Germinal center (tissue), 1 donor: ENCODE measurements around the gene DNAH8.
A peak's percentile ranks its signal among the peaks of the same experiment; 100 is the strongest.

Experiments
- DNase-seq: peaks from one replicate; pipeline ENCODE4 v3.0.0; 2012; ENCODE audit warnings: mixed read lengths, low spot score

Gene DNAH8

GRCh38 chr6:39018103-39018502 is 303.0 kb downstream of the DNAH8 start:
- no peak for DNase-seq

GRCh38 chr6:39020136-39020535 is 305.0 kb downstream of the DNAH8 start:
- no peak for DNase-seq

- DNase-seq, result no peak
These were observed 305.9 kb downstream of the DNAH8 start for GRCh38 chr6:39021041-39021440.

DNA sequence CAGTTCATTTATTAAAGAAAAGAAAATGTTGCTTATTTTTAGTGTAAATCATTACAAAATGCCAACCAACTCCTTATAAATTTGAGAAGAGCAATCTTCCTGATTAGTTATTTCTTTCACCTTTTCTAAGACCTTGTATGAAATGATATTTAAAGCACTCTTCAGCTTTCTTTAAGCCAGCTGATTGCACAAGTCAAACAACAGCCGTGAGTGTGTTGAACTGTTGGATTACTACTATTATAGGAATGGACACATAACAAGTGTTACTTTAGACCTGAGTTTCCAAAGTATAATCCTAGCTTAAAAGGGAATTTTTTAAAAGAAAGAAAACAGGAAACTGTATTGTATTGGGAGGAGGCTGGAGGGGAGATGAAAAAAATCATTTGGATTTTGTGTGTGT is 306.7 kb downstream of the DNAH8 start:
- no peak for DNase-seq

- no peak for DNase-seq
These were observed 311.1 kb downstream of the DNAH8 start for GRCh38 chr6:39026175-39026574.

DNA sequence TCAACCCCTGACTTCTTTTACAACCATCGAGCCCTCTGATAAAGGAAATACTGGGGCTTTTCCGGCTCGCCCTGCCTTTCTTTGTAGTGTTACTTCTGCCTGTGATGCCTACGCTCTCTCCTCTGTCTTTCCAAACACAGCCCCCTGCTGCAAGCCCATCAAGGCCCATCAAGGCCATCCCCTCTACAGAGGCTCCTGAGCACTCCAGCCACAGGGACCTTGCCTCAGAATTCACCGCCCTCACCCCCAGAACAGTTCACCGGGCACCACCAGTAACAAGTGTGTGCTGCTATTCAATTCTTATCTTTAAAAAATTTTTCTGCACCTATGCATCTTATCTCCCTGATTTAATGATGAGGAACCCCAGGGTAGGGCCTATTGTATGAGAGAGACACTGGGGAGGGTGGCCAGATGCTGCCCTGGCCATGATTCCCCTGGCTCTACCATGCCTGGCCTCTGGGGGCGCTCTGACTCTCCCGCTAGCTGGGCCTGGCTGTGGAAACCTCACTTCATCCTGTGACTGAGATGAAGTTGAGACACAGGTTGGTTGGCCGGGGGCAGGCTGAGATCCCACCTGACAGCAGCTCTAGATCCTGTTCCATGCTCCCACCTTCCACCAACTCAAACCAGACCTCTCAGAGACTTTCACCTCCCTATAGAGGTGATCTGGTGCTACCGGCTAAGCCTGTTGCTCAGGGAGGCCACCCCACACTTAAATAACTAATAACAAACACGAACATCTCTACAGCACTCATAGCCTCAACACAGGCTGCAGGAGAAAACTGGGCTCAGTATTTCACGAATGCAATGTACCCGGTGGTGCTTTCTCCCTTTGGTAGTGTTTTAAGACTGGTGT is 314.3 kb downstream of the DNAH8 start:
- peak; percentile 63 for DNase-seq

DNA sequence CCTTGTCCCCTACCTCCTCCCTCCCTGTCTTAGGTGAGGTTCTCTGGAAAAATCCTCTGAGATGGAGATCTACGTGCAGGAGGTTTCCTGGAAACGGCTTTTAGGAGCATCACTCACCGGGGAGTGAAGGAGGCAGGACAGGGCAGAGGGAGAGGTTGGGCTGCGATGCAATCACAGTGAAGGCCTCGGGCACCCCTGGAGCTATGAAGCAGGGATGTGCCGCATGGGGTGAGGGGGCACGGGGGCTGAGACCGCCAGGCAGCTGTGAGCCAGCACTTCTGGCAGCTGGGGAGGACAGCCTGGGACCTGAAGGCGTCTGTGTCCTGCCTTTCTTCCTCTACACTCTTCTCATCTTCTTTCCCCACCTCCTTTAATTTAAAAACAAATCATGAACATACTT is 320.6 kb downstream of the DNAH8 start:
- DNase-seq, result no peak

GRCh38 chr6:39037082-39037508 is 322.0 kb downstream of the DNAH8 start:
- DNase-seq, result no peak

GRCh38 chr6:39037707-39038106 is 322.6 kb downstream of the DNAH8 start:
- no peak for DNase-seq

DNA sequence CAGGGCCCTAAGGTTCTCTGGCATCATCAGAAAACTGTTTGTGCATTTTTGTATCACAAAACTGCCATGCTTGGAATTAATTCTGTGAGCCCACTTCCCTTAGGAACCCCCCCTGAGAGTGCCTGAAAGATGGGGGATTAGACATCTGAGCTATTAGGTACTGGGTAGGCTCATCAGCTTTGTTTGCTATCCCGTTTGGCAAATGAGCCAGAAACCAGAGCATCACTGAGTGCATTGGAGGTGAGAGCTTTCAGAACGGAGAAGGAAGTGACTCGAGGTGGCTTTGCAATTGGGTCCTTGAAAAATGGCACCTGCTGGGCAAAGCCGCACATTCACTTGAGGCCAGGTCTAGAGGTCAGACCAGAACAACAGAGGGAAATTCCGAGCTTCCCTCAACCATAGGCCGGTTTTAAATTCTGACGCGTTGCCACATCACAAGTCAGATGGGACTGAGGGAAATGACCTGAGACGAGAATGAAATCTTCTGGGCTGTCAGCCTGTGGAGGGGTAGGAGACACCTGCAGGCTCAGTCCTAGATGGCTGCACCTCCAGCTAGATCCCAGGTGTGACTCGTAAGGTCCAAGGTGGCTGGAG is 325.1 kb downstream of the DNAH8 start:
- no peak for DNase-seq

GRCh38 chr6:39041072-39041471 is 326.0 kb downstream of the DNAH8 start:
- no peak for DNase-seq

DNA sequence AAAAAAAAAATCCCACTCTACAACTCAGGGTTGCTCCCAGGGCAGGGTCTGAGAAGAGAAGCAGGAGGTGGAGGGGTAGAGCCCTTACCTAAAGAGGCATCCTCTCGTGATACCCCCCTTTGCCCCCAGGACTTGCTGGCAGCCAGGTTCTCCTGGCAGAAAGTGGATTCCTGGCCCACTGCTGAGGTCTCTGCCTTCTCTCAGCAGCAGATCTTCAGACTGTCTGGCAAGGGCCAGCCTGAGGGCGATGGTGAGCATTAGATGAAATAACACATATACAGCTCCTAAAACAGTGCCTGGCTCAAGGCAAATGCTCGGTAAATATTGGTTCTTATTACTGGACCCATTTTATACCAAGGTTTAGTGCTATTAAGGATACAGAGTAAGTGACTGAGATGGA is 328.7 kb downstream of the DNAH8 start:
- no peak for DNase-seq

GRCh38 chr6:39044181-39044580 is 329.1 kb downstream of the DNAH8 start:
- DNase-seq, result no peak

DNA sequence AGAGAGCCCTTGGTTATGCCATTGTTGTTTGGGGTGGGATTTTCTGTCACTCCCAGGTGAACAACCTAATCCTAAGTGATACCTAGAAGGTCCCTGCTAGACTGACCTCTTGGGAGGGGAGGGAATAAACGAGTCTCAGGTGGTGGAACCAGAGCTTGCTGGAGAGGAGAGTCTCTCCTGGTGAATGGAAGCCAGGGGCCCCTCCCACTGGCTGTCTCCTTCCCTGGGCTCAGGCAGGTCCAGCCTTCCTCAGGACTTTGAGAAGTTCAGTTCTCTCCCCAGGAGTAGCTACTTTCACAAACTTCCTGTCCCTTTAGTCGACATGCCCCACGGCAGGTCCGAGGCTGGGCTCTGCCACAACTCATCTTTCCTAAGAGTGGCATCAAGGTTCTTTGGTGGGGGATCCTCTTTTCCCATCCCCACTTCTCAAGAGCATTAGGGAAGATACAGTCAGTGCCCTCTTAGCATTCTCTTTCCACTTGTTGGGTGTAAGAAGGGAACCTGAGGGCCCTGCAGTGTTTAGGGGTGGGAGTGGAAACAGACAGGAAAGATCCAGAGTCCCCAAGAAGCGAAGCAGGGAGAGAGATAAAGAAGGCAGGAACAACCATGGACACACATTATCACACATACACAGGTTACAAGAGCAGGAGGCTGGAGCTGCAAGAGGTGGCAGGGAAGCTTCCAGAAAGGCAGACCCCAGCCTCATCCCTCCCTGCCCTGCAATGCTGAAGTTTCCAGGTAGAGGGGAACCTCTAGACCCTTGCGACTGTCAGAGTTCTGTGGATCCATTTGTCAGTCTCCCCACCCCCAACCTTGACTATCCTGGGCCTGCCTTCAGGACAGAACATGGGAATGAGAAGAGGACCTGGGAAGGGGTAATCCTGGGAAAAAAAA is 332.6 kb downstream of the DNAH8 start:
- no peak for DNase-seq

DNA sequence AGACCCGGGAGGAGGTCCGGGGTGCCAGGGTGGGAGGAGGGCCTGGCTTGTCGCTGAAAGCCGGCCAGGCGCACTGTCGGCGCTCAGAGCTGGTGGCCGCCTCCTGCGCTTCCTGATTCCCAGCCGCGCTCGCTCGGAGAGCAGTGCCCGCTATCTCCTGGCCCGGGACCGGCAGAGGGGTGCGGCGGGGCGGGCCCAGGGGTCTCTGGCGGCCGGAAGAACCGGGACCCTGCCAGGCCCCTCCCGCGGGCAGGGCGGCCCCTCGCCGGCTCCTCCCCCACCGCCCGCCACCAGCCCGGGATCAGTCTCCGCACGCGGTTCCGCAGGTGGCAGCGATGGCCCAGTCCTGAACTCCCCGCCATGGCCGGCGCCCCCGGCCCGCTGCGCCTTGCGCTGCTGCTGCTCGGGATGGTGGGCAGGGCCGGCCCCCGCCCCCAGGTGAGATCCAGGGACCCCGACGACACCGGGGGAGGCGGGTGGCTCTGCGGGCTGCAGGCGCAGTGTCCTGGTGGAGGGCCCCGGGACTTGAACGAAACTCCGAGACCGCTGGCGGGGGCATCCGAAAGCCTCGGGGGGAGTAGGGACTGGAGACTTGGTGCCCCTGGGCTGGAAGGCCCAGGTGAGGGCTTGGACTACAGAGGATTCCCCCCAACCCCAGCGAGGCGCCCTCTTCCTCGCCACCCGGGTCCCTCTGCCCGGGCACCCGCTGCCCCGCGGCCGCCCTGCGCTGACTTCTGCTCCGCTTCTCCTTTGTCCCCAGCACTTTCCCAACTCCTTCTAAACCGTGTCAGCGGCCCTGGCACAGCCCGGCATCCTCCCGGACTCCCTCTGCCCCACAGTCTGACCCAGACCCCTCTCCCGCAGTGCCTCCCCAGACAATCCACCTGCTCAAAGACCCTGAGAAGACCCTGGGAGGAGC is 333.6 kb downstream of the DNAH8 start, which contains the start of gene GLP1R:
Gene GLP1R (plus strand): TSS at position 301 of the 919 bp plus-strand sequence. CDS start 60 bp downstream, at position 361.
- DNase-seq, result peak; percentile 13

- DNase-seq, result no peak
These were observed 334.6 kb downstream of the DNAH8 start for GRCh38 chr6:39049575-39050283.

- no peak for DNase-seq
These were observed 335.5 kb downstream of the DNAH8 start for GRCh38 chr6:39050453-39051112.

DNA sequence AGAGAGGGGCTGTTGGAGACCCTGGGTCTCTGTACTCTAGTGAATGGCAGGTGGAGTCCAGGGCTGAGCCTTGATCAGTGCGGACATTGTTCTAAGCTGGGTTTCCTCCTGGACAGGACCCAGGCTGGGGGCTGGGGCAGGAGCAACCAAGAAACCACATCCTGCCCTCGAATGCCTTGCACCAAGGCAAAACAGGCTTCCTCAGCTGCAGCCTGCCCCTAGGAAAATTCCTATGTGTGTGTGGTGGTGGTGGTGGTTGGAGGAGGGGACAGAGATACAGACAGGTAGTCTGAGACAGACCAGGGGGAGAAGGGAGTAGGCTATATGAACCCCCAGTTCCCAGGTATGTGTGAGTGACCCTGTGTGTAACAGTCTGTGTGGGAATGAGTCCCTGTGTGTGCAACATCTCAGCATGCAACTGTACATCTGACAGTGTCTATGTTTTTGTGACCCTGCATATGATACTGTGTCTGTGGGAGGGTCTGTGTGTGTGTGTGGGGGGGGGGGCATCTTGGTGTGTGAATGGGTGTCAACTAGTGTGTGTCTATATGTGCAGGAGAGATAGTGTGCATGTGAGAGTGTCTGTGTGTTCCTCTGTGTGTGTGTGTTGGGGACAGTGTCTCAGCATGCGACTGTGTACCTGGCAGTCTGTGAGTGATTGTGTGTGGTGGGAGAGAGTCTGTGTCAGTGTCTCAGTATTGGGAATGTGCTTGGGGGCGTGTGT is 336.4 kb downstream of the DNAH8 start:
- DNase-seq, result no peak

DNA sequence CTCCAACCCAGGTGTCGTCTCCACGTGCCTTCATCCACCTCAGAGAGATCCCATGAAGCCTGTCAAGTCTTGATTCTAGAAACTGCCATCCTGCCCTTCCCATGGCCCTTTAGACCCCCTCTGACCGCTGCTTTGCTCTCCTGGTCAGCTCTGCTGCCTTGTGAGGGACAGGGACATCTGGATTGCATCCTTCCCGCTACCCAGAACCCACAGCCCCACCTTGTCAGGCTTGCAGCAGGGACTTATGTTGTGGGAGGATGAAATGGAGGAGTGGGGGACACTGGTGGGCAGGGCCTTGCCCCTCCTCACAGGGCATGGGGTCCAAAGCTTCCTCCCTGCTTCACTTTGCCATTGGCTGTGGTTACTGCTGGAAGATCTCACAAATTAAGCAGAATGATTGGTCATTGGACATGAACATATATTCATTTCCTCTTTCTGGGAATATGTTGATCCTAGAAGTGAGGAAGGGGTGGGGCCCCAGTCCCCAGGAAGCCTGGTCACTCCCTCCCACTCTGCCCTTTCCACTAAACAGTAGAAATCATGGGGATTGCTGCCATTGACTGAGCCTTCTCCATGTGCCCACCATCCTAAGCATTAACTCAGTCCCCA is 338.0 kb downstream of the DNAH8 start:
- DNase-seq, result no peak
